ENCODE data around the gene PRDM12.

PRDM12 gene

GRCh38 chr9:130693426-130694191, 29.2 kb downstream of the PRDM12 start, which contains the start of gene EXOSC2 (continued):
- TF ChIP-seq SP2 (tag by site-specific recombination; IDR thresholded peaks at IDR 0.05): peak; percentile 94
- TF ChIP-seq ZFHX2 (tag by site-specific recombination; conservative IDR thresholded peaks at IDR 0.05): 0 out of 2 replicates have a peak, but pooled peaks have one; percentile 19
- TF ChIP-seq ZNF549 (tag by site-specific recombination; IDR thresholded peaks at IDR 0.05): no peak
- TF ChIP-seq ZNF624 (tag by site-specific recombination; IDR thresholded peaks at IDR 0.05): no peak
- TF ChIP-seq CTCF (tag by site-specific recombination; IDR thresholded peaks at IDR 0.05): no peak
- TF ChIP-seq HOXC10 (CRISPR knock-in tag; IDR thresholded peaks at IDR 0.05): no peak
- peak; percentile 74; the same call in 1 of the 2 replicates for TF ChIP-seq SP7 (tag by site-specific recombination; IDR thresholded peaks at IDR 0.05)
- TF ChIP-seq ZBTB11 (tag by site-specific recombination; conservative IDR thresholded peaks at IDR 0.05; ENCODE audit: low read depth): 0 out of 2 replicates have a peak, but pooled peaks have one; percentile 11
- TF ChIP-seq REPIN1 (tag by site-specific recombination; IDR thresholded peaks at IDR 0.05; ENCODE audit: low read depth): 0 out of 2 replicates have a peak, but pooled peaks have one; percentile 40
- peak; percentile 17 for TF ChIP-seq ZBTB26 (tag by site-specific recombination; optimal IDR thresholded peaks at IDR 0.05)
- no peak for TF ChIP-seq ZNF530 (tag by site-specific recombination; IDR thresholded peaks at IDR 0.05; ENCODE audit: low read depth)
- TF ChIP-seq ZNF677 (tag by site-specific recombination; IDR thresholded peaks at IDR 0.05): no peak
- TF ChIP-seq ZBTB6 (tag by site-specific recombination; IDR thresholded peaks at IDR 0.05): peak; percentile 44; the same call in 1 of the 2 replicates
- TF ChIP-seq ZFP69B (tag by site-specific recombination; IDR thresholded peaks at IDR 0.05): 0 out of 2 replicates have a peak, but pooled peaks have one; percentile 19
- no peak for TF ChIP-seq ZNF10 (tag by site-specific recombination; IDR thresholded peaks at IDR 0.05)
- no peak for TF ChIP-seq MEIS1 (CRISPR knock-in tag; IDR thresholded peaks at IDR 0.05; ENCODE audit: borderline replicate concordance)
- TF ChIP-seq ZNF24 (tag by site-specific recombination; IDR thresholded peaks at IDR 0.05): peak; percentile 52; the same call in 1 of the 2 replicates
- peak; percentile 87 for TF ChIP-seq YY2 (tag by site-specific recombination; IDR thresholded peaks at IDR 0.05)
- no peak for TF ChIP-seq ZNF548 (tag by site-specific recombination; IDR thresholded peaks at IDR 0.05)
- TF ChIP-seq KLF1 (tag by site-specific recombination; IDR thresholded peaks at IDR 0.05): peak; percentile 69
- peak; percentile 96 for TF ChIP-seq SP3 (tag by site-specific recombination; IDR thresholded peaks at IDR 0.05)
- TF ChIP-seq ZNF837 (tag by site-specific recombination; IDR thresholded peaks at IDR 0.05): no peak
- TF ChIP-seq ZNF391 (tag by site-specific recombination; IDR thresholded peaks at IDR 0.05; ENCODE audit: borderline replicate concordance, low read depth): peak; percentile 54; the same call in 1 of the 2 replicates
- TF ChIP-seq ZNF366 (tag by site-specific recombination; conservative IDR thresholded peaks at IDR 0.05): peak; percentile 57; the same call in 1 of the 2 replicates
- peak; percentile 58 for TF ChIP-seq ZNF629 (tag by site-specific recombination; IDR thresholded peaks at IDR 0.05)
- TF ChIP-seq HIC1 (tag by site-specific recombination; IDR thresholded peaks at IDR 0.05): no peak
- TF ChIP-seq ZNF148 (tag by site-specific recombination; IDR thresholded peaks at IDR 0.05; ENCODE audit: borderline replicate concordance): no peak

Data from HEK293 (cell line).